Mesendoderm (in vitro differentiated cells): ENCODE results near the gene PTPN22.
"Not testable (repeated sequence)": the region's sequence is repeated elsewhere in the genome, so short reads cannot be mapped to it uniquely, and the experiment has no call there.

Experiments
- DNase-seq: peaks from one replicate; pipeline ENCODE4 v3.0.0; 2013
- H2AK5ac ChIP-seq: 2 replicates; pipeline ENCODE4 v1.6.1; 2013; ENCODE audit warnings: low read length, inconsistent platforms
- H2BK120ac ChIP-seq: 2 replicates; pipeline ENCODE4 v1.6.1; 2013; ENCODE audit warnings: low read depth, mild to moderate bottlenecking, low read length, moderate library complexity, mixed read lengths
- H2BK15ac ChIP-seq: replicated peaks from 2 replicates; pipeline ENCODE4 v1.6.1; 2013; ENCODE audit warnings: low read depth, mild to moderate bottlenecking, moderate library complexity
- H2BK5ac ChIP-seq: 2 replicates; pipeline ENCODE4 v1.6.1; 2013; ENCODE audit warnings: low read length, inconsistent platforms
- H3K18ac ChIP-seq: 2 replicates; pipeline ENCODE4 v1.6.1; 2013; ENCODE audit warnings: mild to moderate bottlenecking, low read length, mixed read lengths
- H3K23ac ChIP-seq: one replicate; pipeline ENCODE4 v1.6.1; 2013; ENCODE audit warnings: low read length
- H3K27ac ChIP-seq: 2 replicates; pipeline ENCODE4 v1.5.1; 2013; ENCODE audit warnings: low read depth, mild to moderate bottlenecking, inconsistent platforms, low read length, moderate library complexity
- H3K27me3 ChIP-seq: 2 replicates; pipeline ENCODE4 v1.6.1; 2013; ENCODE audit warnings: low read length, control low read depth, mild to moderate bottlenecking, inconsistent platforms; ENCODE audit not compliant: insufficient read depth, poor library complexity
- H3K36me3 ChIP-seq: 2 replicates; pipeline ENCODE4 v1.6.1; 2013; ENCODE audit warnings: low read length, inconsistent platforms; ENCODE audit not compliant: control insufficient read depth, insufficient read depth
- H3K4ac ChIP-seq: one replicate; pipeline ENCODE4 v1.6.1; 2013; ENCODE audit warnings: low read depth, mild to moderate bottlenecking, low read length, moderate library complexity
- H3K4me1 ChIP-seq: 2 replicates; pipeline ENCODE4 v1.6.1; 2013; ENCODE audit warnings: low read depth, low read length, inconsistent platforms; ENCODE audit not compliant: control insufficient read depth
- H3K4me2 ChIP-seq: 2 replicates; pipeline ENCODE4 v1.6.1; 2013; ENCODE audit warnings: low read length
- H3K4me3 ChIP-seq: 2 replicates; pipeline ENCODE4 v1.5.1; 2013; ENCODE audit warnings: mild to moderate bottlenecking, low read length
- H3K56ac ChIP-seq: one replicate; pipeline ENCODE4 v1.6.1; 2013; ENCODE audit warnings: low read length
- H3K79me1 ChIP-seq: 2 replicates; pipeline ENCODE4 v1.6.1; 2013; ENCODE audit warnings: low read length, inconsistent platforms
- H3K79me2 ChIP-seq: 2 replicates; pipeline ENCODE4 v1.6.1; 2013; ENCODE audit warnings: mild to moderate bottlenecking, low read length; ENCODE audit not compliant: control insufficient read depth, insufficient read depth
- H3K9ac ChIP-seq: 2 replicates; pipeline ENCODE4 v1.6.1; 2013; ENCODE audit warnings: low read length, inconsistent platforms
- H4K5ac ChIP-seq: one replicate; pipeline ENCODE4 v1.6.1; 2013; ENCODE audit warnings: low read length
- H4K8ac ChIP-seq: one replicate; pipeline ENCODE4 v1.6.1; 2013; ENCODE audit warnings: low read depth, mild to moderate bottlenecking, control low read depth, low read length, moderate library complexity
- WGBS: extraction: QIAGEN DNeasy Blood & Tissue Kit; methylation state at CpG from one replicate; pipeline ENCODE4 v1.1.7; 2013; ENCODE audit warnings: low lambda C conversion rate, missing lambda C conversion rate; ENCODE audit not compliant: insufficient coverage; ENCODE audit errors: extremely low coverage; 5-methylcytosine and 5-hydroxymethylcytosine counted together

Gene PTPN22

DNA sequence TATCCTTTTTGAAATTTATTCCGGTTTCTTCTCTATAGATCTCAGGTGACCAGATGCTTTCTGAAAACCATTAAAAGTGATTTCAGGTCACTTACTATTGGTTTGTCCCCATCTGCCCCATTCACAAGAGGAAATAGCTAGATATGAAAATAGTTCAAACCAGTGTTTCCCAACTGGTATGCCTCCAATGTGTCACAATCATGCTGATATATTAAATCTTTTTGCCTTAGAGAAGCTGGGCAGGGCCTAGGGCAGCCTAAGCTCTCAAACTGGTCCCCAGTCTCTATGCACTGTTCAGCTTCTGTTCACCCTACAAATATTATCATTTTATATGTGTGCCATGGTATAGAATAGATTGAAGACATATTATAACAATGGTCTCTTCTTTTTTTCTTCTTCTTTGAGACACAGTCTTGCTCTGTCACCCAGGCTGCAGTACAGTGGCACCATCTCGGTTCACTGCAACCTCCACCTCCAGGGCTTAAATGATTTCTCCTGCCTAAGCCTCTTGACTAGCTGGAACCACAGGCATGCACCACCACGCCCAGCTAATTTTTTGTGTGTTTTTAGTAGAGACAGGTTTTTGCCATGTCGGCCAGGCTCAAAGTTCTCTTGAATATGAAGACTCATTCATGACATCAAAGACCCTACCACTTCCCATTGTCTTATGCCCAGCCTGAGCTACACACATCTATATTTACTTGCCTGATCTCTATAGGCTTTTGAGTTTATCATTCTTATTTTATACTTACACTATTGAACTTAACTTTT lies 15.7 kb downstream of the PTPN22 start:
- Histone ChIP-seq H3K18ac (no peak overlapping the region), H2BK15ac (no peak overlapping the region), H3K9ac (no peak overlapping the region), H3K36me3 (no peaks in the 10 kb centered on the region), H3K4me1 (no peaks in the 10 kb centered on the region), H2BK5ac (no peak overlapping the region), H4K5ac (no peak overlapping the region), H3K4ac (no peak overlapping the region), H3K79me1 (no peaks in the 10 kb centered on the region), H2AK5ac (no peak overlapping the region), H3K79me2 (no peaks in the 10 kb centered on the region), H3K27me3 (no peaks in the 10 kb centered on the region), H3K4me2 (no peak overlapping the region), H3K23ac (no peak overlapping the region), H2BK120ac (no peak overlapping the region), H4K8ac (no peak overlapping the region), H3K56ac (no peak overlapping the region), H3K27ac (no peak overlapping the region), H3K4me3 (no peak overlapping the region)
- DNase-seq: no peak
- WGBS: no CpG with 5 or more reads among the region's 4 CpGs

DNA sequence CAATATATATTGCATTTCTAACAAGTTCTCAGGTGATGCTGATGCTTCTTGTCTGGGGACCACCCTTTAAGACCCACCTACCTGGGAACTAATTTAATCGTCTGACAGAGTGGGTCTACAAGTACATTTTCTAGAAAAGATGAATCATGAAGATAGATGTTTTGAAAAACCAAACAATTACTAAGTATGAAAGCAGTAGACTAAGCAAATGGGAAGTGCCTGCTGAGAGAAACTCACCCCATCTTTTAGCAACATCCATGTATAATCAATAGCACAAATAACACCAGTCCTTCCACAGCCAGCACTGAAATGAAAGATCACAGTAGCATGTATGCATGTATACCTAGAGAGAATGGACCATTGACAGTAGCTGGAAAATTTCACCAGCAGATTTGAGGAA lies 17.3 kb downstream of the PTPN22 start:
- Histone ChIP-seq H3K23ac (no peak overlapping the region), H3K4me1 (no peaks in the 10 kb centered on the region), H2AK5ac (no peak overlapping the region), H2BK120ac (no peak overlapping the region), H4K5ac (no peak overlapping the region), H2BK5ac (no peak overlapping the region), H3K56ac (no peak overlapping the region), H3K9ac (no peak overlapping the region), H3K79me1 (no peaks in the 10 kb centered on the region), H2BK15ac (no peak overlapping the region), H3K18ac (no peak overlapping the region), H3K4ac (no peak overlapping the region), H3K79me2 (no peaks in the 10 kb centered on the region), H3K27ac (no peak overlapping the region), H3K4me2 (no peak overlapping the region), H4K8ac (no peak overlapping the region), H3K27me3 (no peaks in the 10 kb centered on the region), H3K36me3 (no peaks in the 10 kb centered on the region), H3K4me3 (no peak overlapping the region)
- DNase-seq: no peak
- no CpG with 5 or more reads among the region's 1 CpG for WGBS

DNA sequence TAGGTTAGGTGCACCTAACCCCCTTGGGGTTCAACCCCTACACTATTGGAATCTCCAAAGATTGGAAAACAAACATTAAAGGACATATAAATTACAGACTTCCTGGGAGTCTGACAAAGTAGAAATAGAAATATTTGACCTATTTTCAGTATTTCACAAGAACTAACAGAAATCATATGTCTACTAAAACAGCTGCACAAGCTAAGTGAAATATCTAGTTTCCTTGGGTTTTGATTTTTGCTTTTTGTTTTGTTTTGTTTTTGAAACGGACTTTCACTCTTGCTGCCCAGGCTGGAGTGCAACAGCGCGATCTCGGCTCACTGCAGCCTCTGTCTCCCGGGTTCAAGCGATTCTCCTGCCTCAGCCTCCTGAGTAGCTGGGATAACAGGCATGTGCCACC lies 18.8 kb downstream of the PTPN22 start:
- DNase-seq, H4K8ac ChIP-seq, H3K79me1 ChIP-seq, H2BK15ac ChIP-seq, H2BK5ac ChIP-seq, H3K4ac ChIP-seq, H3K4me3 ChIP-seq, H3K9ac ChIP-seq, H3K4me1 ChIP-seq, H3K23ac ChIP-seq, H3K56ac ChIP-seq, H2AK5ac ChIP-seq, H3K27me3 ChIP-seq, H3K79me2 ChIP-seq, H4K5ac ChIP-seq, H2BK120ac ChIP-seq, H3K36me3 ChIP-seq, H3K27ac ChIP-seq, H3K18ac ChIP-seq, H3K4me2 ChIP-seq: not testable (repeated sequence)
- no CpG with 5 or more reads among the region's 6 CpGs for WGBS

DNA sequence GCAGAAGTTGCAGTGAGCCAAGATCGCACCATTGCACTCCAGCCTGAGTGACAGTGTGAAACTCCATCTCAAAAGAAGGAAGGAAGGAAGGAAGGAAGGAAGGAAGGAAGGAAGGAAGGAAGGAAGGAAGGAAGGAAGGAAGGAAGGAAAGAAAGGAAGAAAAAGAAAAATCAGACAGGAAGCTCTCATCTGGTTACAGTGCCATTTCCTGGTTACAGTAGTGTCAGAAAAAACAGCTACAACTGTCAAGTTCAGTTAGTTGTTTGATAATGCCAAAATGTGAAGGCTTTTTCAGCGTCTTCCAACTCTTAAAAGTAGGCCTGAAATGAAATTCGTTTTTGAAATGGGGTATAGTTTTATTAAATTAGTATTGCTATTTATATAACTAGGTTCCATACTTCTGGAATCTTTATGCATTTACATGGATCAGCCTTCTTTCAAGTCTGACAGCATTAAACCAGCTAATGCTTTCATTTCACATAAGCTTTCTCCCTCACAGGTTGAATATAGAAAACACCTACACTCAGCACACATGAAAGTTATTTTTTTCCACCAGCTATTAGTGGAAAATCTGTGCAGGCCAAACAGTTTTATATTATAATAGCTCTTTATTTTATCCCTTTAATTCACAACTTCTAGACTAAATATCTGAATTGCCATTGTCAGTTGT lies 21.2 kb downstream of the PTPN22 start:
- no peaks in the 10 kb centered on the region for H3K79me1 ChIP-seq
- no peak overlapping the region for H2BK5ac ChIP-seq
- H3K27me3 ChIP-seq: no peaks in the 10 kb centered on the region
- H3K56ac ChIP-seq: no peak overlapping the region
- no peaks in the 10 kb centered on the region for H3K79me2 ChIP-seq
- DNase-seq: no peak
- H3K4ac ChIP-seq: no peak overlapping the region
- WGBS: no CpG with 5 or more reads among the region's 3 CpGs
- no peaks in the 10 kb centered on the region for H3K36me3 ChIP-seq
- no peak overlapping the region for H2BK120ac ChIP-seq
- no peak overlapping the region for H3K4me2 ChIP-seq
- no peak overlapping the region for H3K4me3 ChIP-seq
- no peak overlapping the region for H3K23ac ChIP-seq
- H2BK15ac ChIP-seq: no peak overlapping the region
- no peak overlapping the region for H4K8ac ChIP-seq
- no peak overlapping the region for H3K18ac ChIP-seq
- H4K5ac ChIP-seq: no peak overlapping the region
- H3K27ac ChIP-seq: no peak overlapping the region
- H3K4me1 ChIP-seq: no peaks in the 10 kb centered on the region
- no peak overlapping the region for H3K9ac ChIP-seq
- H2AK5ac ChIP-seq: no peak overlapping the region

DNA sequence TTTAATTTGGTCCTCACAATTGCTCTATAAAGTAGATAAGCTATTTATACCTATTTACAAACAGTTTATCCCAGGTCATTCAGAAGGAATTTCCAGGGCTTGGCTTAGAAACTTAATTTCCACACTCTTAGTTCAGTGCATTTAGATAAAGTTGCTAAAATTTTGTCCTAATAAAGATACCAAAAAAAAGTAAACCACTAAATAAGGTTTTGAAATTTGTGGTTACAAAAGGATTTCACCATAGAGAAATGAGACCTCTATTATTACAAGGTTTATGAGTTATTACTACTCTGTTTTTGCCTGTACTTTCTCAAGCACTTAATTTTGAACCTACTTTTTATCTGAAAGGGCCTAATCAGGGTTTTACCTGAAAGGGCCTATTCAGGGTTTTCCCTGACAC lies 22.4 kb downstream of the PTPN22 start:
- Histone ChIP-seq H3K79me1 (no peaks in the 10 kb centered on the region), H3K36me3 (no peaks in the 10 kb centered on the region), H3K9ac (no peak overlapping the region), H2BK15ac (no peak overlapping the region), H3K27ac (no peak overlapping the region), H3K23ac (no peak overlapping the region), H2BK120ac (no peak overlapping the region), H3K79me2 (no peaks in the 10 kb centered on the region), H3K4me2 (no peak overlapping the region), H3K4ac (no peak overlapping the region), H3K27me3 (no peaks in the 10 kb centered on the region), H4K8ac (no peak overlapping the region), H3K18ac (no peak overlapping the region), H2BK5ac (no peak overlapping the region), H3K4me3 (no peak overlapping the region), H3K56ac (no peak overlapping the region), H2AK5ac (no peak overlapping the region), H4K5ac (no peak overlapping the region), H3K4me1 (no peaks in the 10 kb centered on the region)
- DNase-seq: no peak
